ENCODE results near the gene C1orf159. TPM values are rescaled to one million over a fixed set of nuclear protein-coding genes. Genes with fewer than 3 reads are reported as not detected.

The C1orf159 gene
- total and polyA plus RNA-seq, 10 of the 15 experiments (the other 5 are each of a cell fraction or from before 2014, with no cell fraction given), result 0.11 to 23.4 (median 8.0) TPM

- TF ChIP-seq E4F1 (IDR thresholded peaks at IDR 0.05; ENCODE audit: borderline replicate concordance, partially characterized antibody) (no peak), NR2F1 (conservative IDR thresholded peaks at IDR 0.05) (peak; percentile 56; the same call in 1 of the 2 replicates), MXI1 (IDR thresholded peaks at IDR 0.05; ENCODE audit: low read depth, low read length) (no peak), EED (IDR thresholded peaks at IDR 0.05; ENCODE audit: low read depth) (no peak), ZNF622 (IDR thresholded peaks at IDR 0.05) (no peak), LARP7 (IDR thresholded peaks at IDR 0.05) (no peak), TBL1XR1 (IDR thresholded peaks at IDR 0.05; ENCODE audit: low read depth, low read length) (no peak), ATF7 (IDR thresholded peaks at IDR 0.05; ENCODE audit: low read depth) (no peak), BCL3 (IDR thresholded peaks at IDR 0.05; ENCODE audit: borderline replicate concordance, insufficient read depth, low read depth, low read length, poor library complexity, severe bottlenecking) (peak; percentile 49), TCF12 (IDR thresholded peaks at IDR 0.05; ENCODE audit: low read depth, low read length) (no peak), IKZF2 (IDR thresholded peaks at IDR 0.05) (no peak), ZNF687 (IDR thresholded peaks at IDR 0.05) (no peak), BACH1 (IDR thresholded peaks at IDR 0.05; ENCODE audit: borderline replicate concordance) (no peak), ATF2 (IDR thresholded peaks at IDR 0.05; ENCODE audit: low read length) (no peak), IKZF1 (conservative IDR thresholded peaks at IDR 0.05) (0 out of 2 replicates have a peak, but pooled peaks have one; percentile 34), FOXM1 (IDR thresholded peaks at IDR 0.05; ENCODE audit: low read depth, low read length) (no peak)
Measured at GRCh38 chr1:1050577-1051052, 65.3 kb downstream of the C1orf159 start (continued).

All from GM12878 (cell line).